NCI-H1436 (cell line): ENCODE measurements around the gene PPP2R5C.

Experiments used
- DNase-seq: peaks from one replicate; lab custom pipeline; 2025; lab: John Stamatoyannopoulos, UW

Gene PPP2R5C

DNA sequence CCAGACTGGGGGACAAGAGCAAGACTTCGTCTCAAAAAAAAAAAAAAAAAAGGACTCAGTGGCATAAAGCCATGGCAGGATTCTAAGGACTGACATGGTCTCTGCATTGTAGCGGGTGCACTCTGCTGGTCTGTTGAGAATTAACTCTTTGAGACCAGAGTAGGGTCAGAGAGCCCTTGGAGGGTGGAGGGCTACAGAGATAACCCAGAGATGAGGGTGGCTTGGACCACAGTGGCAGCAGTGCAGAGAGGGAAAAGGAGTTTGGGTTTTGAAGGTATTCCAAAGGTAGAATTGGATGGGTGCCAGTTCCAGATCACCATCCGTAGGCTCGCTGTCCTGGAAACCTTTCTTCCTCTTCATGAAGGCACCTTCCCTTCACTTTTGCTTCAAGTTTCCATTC, 188.6 kb downstream of the PPP2R5C start:
- DNase-seq = no peak

DNA sequence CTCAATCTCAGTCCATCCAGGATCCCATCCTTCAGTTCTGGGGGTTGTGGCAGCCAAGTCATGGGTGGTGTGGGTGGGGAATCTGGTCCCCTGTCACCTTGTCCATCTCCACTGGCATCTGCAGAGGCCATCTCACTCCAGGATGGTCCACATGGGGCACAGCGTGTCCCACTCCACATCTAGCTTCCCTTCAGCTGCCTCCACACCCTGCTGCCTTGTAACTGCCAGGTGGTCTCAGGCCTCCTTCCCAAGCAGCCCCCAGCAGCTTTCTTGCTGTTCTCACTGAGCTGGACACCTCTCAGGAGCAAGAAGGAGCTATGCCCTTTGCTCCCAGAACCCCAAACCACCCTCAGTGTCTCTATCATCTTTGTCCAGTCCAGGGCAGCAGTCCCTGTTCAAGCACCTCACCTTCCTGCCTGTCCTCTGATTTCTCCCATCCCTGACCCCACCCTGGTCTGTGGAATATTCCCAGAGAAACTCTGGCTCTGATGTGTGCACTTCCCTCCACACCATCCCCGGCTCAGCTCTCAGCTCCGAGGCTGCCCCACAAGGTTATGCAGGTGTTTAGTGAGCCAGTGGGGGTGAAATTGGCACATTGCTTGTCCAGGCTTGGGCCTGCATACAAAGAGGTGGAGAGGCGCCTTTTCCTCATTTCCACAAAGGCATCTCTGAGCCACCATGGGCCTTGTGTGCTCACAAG, 189.2 kb downstream of the PPP2R5C start:
- DNase-seq = no peak

DNA sequence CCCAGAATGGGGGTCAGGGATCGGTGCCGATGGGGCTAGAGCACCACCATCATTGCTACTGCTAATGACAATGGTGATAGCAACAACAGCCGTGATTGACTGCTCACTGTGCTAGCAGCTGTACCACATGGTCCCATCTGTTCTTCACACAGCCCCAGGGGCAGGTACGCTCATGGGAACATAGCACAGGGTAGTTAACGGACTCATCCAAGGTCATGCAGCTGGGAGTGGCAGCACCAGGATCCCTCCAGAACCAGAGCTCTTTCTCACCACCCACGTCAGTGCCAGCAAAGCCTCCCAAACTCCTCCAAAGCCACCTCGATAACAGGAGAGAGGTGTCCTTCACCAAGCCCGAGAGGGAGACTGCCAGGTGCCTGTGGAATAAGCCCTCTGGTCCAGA, 191.6 kb downstream of the PPP2R5C start:
- DNase-seq = no peak

DNA sequence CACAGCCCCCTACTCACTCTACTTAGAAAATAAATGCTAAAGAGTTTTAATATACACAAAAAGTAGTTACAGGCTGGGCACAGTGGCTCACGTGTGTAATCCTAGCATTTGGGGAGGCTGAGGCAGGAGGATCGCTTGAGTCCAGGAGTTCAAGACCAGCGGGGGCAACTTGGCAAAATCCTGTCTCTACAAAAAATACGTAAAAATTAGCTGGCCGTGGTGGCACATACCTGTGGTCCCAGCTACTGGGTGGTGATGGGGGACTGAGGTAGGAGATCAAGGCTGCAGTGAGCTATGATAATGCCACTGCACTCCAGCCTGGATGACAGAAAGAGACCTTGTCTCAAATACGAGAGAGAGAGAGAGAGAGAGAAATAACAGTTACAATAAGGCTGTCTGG, 193.0 kb downstream of the PPP2R5C start:
- DNase-seq = no peak

DNA sequence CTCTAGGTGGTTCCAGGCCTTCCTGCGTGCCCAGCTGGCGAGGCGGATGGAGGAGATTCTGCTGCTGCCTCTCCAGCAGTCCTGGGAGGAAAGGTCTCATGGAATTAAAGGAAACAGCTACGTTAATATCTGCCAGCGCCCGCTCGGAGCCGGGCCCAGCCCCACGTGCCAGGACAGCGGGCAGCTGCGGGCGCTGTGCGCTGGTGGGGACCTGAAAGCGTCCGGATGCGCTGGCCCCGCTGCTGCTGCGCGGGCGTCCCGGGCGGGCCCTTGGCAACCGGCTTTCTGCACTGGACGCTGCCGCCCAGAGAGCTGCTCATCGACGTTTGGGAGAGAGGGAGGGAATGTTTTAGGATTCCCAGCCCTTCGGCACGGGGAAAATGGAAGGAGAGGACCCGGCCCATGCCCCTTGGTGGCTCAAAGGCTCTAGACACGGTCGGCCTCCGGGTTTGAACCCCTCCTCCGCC, 194.2 kb downstream of the PPP2R5C start:
- no peak for DNase-seq

DNA sequence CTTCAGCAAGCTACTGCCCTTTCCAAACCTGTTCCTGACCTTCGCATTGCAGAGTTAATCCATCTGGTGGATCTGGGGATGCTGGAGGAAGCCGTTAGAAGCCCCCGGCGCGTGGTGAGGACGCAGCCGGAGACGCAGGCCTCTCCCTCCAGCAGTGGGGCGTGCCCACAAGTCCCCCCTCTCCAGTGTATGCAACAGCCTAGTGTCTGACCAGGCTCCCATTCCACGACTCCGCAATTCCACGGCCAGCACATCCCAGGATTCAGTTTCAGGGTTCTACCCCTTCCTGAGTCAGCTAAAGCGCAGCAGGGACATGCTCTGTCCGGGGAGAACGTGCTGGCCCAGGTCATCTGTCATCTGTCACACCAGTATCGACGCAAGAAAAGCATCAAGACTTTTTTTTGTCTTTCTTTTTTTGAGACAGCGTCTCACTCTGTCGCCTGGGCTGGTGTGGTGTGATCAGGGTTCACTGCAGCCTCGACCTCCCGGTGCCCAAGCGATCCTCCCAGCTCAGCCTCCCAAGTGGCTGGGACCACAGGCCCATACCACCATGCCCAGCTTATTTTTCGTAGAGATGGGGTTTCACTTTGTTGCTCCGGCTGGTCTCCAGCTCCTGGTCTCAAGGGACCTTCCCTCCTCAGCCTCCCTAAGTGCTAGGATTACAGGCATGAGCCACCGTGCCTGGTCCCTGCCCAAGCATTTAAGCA, 194.8 kb downstream of the PPP2R5C start:
- DNase-seq = no peak

DNA sequence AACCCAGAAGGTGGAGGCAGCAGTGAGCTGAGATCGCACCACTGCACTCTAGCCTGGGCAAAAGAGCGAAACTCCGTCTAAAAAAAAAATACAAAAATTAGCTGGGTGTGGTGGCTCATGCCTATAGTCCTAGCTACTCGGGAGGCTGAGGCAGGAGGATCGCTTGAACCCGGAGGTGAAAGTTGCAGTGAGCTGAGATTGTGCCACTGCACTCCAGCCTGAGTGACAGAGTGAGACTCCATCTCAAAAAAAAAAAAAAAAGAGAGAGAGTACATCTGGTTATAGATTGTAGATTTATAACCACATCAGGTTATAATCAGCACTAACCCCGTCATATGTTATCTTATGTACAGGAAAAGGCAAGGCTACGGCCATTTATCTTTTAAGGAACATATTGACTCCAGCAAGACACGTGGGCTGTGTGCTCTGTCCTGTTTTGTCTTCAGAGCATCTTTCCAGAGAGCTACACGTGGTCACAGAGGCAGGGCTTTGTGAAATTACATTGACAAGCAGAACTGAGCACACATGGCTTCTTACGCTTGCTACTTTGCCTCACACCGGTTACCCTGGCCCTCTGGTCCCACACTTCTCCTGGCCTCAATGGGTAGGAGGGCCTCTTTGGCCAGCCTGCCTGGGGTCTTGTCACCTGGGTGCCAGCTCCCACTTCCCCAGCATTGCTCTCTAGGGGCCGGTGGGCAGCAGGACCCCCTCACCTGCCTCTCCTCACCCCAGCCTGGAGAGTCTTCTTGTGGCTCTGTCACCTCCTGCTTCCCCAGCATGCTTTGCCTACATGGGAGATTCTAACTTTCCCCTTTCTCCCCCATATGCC, 196.1 kb downstream of the PPP2R5C start:
- no peak for DNase-seq

DNA sequence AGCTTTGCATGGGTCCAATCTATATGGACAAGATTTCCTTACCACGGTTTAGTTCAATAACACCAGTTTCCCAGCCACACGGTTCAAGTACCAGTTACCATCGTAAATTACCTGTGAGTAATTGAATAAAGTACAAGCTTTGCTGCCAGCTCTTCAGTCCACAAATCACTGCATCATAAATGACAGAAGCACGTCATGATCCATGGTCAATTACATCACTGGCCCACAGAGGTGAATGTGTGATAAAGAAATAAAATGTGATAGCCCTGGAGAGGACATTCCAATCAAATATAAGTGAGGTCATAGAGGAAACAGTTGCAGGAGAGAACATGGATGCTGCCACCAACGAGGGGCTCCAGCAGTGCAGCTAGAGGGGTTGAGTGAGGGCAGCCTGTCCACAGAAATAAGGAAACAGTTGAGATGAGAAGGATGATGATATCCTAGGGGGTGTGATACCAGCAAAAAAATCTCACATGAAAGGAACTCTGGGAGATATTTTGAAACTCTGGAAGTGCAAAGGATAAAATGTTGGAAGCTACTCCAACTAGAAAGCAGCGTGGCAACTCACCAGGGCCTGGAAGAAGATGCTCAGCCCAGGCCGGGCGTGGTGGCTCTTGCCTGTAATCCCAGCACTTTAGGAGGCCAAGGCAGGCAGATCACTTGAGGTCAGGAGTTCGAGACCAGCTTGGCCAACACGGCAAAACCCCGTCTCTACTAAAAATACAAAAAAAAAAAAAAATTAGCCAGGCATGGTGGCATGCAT, 197.1 kb downstream of the PPP2R5C start:
- DNase-seq = no peak

DNA sequence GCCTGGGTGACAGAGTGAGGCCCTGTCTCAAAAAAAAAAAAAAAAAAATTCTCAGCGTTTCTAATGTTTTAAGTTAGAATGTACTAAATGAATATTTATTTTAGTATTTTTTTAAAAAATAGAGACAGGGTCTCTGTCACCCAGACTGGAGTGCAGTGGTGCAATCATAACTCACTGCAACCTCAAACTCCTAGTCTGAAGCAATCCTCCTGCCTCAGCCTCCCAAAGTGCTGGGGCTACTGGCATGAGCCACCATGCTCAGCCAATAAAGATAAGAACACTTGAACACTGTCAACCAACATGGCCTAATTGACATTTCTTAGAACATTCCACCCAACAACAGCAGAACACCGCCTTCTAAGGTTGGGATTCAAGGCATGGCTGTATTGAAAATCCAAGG, 197.8 kb downstream of the PPP2R5C start:
- DNase-seq = no peak

DNA sequence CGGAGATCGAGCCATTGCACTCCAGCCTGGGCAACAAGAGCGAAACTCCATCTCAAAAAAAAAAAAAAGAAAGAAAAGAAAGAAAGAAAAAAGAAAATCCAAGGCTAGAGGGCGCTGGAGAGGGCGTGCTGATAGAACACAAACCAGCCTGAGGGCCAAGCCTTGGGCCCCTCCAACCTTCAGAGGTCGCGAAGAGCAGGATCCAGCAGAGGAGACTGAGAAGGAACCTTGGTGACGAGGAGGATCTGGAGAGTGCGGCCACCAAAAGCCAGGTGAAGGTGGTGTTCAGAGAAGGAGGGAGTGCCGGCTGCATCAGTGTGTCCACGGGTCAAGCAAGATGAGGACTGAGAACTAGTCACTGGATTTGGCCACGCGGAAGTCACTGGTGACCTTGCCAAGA, 198.7 kb downstream of the PPP2R5C start:
- no peak for DNase-seq

DNA sequence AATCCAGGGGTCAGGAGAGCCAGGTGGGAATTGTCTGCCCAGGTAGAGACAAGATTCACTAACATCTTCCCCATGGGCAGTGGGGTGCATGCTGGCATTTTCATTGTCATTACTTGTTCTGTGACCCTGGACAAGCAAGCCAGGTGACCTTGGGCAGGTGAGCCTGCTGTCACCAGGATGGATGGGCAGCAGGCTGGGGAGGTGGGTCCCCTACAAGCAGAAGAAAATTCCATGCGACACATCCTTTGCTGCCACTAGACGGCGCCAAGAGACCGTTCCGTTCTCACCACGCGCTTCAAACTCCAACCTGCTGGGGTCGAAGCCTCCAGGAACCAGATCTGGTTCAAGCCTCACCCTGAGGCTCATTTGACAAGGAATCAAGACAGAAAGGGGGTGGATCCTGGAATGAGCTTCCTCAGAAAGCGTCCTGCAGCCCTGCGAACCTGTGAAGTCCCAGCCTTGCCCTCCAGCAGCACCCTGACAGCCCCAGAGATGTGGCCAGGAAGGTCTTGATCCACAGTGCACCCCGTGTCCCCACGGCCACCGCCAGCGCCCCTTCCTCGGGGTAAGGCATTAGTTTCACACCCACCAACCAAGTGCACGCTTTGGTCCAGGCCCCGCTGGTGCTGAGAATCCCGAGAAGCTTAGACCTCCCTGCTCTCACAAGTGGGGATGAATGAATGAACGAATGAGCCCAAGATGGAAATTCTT, 199.7 kb downstream of the PPP2R5C start:
- peak; percentile 76 for DNase-seq

DNA sequence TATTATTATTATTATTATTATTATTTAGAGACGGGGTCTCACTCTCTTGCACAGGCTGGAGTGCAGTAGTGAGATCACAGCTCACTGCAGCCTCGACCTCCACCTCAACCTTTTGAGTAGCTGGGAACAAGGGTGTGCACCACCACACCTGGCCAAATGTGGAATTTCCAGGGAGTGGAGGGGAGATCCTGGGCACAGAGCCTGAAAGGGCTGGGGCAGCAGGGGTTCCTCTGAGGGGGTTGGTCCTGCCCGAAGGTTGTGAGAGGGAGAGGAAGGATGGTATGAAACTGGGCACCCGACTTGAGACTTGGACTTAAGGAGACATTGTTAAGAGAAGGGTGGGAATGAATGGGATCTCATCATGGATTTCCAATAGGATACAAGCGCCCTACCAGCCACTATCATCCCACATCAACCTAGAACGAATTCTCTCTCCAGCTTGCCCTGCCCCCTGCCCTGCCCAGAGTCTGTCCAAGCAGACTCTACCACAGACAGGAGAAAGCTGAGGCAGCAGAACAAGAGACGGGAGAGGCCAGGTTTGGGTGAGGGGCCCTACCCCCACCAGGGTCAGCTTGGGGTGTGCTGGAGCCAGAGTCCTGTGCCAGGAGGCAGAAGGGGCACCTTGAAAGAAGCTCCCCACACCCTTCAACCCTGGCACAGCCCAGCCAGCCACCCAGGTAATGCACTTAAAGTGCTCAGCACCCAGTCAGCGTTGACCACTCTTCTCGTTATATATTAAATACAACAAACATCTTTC, 200.4 kb downstream of the PPP2R5C start:
- DNase-seq = no peak

DNA sequence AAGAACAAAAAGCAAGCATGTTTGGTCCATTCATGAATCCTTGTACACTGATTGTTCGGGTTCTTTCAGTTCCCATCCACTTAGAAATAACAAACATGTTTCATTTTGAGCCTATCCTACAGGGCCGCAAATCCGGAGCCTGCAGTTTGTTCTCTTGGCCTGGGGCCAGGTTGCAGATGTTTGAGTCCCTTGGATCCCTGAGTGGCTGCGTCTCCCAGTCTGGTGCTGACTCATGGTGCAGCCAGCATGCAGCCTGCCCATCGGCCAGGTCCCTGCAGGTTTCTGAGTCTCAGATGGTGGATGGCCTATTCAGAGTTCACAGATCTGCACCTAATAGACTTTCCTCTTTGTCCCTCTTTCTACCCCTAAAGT, 201.0 kb downstream of the PPP2R5C start:
- DNase-seq = peak; percentile 63

DNA sequence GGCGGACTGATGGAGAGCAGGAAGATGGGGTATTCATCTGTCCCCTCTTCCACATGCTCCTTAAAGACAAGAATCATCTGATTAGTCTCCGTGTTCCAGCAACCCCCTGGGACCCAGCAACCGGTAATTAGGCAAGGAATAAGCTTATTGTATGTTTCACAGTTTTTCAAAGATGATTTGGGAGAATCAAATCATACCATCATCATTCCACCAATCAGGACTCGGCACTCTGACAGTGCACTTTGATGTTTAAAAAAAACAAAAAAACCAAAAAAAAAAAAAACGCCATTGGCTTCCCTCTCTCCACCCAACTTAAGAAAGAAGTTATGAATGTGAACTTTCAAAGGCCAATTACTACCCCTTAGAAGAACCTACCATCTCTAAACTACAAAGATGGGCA, 201.5 kb downstream of the PPP2R5C start:
- no peak for DNase-seq

DNA sequence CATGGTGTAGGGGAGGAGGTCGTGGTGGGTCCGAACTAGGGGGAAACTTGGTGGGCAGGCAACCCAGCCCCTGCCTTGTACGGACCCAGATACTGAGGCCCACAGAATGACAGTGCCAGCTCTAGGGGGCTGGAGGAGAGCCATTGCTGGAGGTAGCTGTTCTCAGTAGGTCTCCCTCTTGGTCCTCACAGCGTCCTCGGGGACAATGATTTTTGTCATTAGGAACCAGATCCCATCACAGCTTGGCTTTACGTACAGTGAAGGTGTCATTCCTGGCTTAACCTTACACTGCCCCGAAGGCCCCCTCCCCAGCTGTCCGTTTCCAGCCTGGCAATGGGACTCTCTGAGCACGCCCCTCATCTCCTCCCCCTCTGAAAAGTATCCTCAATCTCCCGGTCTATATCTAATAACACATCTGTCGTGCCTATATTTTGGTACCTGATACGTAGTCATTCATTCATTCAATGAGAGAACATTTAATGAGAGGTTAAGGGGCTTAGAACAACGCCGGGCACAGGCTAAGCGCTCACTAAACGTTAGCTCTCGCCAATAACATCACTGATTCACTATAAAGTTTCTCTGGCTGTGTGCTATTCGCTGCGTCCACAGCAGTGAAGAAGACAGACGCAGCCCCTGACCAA, 202.3 kb downstream of the PPP2R5C start:
- DNase-seq = no peak

DNA sequence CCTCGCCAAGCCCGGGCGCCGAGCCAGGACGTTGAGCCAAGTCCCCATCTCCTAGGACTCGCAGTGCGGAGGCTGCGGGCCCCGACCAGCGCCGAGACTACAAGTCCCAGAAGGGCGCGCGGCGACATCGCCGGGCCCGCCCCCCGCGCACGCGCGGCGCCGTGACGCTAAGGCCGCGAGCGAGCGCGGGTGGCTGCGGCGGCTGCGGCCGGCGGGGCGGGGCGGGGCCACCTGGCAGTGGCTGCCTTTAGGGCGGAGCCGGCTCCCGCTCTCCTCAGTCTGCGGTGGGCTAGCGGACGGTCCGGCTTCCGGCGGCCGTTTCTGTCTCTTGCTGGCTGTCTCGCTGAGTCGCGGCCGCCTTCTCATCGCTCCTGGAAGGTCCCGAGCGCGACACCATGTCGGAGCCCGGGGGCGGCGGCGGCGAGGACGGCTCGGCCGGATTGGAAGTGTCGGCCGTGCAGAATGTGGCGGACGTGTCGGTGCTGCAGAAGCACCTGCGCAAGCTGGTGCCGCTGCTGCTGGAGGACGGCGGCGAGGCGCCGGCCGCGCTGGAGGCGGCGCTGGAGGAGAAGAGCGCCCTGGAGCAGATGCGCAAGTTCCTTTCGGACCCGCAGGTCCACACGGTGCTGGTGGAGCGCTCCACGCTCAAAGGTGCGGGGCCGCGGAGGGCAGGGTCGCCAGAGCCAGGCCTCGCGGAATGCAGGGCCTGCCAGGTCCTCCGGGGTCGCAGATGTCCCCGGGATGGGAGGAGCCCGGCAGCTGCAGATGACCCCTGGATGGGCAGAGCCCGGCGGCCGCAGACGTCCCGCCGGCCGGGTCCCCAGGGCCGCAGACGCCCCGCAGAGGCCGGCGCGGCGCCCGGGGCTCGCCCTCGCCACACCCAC, 203.0 kb downstream of the PPP2R5C start, which contains the start of gene DYNC1H1:
TSS of gene DYNC1H1 (plus strand) at position 277 of the 884 bp plus-strand sequence. CDS start at position 396, 119 bp downstream.
- DNase-seq = peak; percentile 90

DNA sequence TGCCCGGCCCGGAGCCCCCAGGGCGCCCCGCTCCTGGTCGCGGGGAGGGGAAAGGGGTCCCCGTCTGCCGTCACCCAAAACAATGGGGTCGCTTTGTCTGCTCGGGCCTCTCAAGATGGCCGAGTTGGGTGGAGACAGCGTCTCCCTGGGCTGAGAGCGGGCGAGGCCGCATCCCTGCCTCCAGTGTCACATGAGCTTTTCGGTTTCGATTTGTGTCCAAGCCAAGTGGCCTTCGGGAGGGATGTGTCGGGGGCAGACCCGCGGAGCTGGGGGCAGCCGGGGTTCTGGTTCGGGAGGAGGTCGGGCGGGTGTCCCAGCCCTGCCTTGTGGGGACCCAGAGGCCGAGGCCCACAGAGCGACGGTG, 203.7 kb downstream of the PPP2R5C start:
- DNase-seq = peak; percentile 25

DNA sequence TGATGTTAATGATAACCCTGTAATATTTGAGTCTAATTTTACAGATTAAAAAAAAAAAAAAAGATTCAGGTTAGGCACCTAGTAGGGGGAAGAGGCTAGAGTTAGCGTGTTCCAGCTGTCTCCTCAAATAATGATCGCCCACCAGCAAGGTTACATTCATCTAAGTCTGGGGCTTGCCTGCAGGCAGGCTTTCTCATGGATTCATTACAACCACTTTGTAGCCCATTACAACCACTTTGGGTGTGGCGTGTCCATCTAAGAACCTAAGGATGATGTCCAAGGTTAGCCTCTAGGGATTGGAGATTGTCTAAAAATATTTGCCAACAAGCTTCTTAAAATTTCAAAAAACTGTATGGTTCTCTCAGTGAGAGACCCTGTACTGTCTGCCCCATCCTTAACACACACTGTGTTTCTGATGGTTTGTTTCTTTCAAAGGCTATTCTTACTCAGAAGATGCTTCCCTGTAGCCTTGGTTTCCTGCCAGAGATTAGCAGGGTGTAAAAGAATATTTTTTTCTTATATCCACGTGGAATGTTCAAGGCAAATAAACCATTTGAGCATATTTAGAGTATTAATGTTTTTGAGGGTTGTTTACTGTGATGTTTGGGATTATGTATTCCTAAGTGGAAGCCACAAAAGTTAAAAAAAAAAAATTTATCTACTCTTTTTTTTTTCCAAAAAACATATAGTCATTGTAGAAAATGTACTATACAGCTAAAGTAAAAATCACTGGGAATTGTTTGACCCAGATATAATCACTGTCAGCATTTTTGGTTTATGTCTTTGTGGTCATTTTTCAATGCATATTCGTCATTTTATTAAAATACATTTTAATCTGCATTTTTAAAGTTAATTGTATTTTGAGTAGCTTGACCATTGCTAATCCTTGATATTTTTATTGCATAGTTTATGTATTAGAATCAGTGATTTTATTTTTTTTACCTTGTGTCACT, 204.5 kb downstream of the PPP2R5C start:
- no peak for DNase-seq
